GM10248 (cell line): Measurements from ENCODE around the gene CARS2.
"Not testable (repeated sequence)": the region's sequence is repeated elsewhere in the genome, so short reads cannot be mapped to it uniquely, and the experiment has no call there.

Experiments
- CTCF ChIA-PET: fragments of 300-600 bp; sonication (Branson Sonifier 250); formaldehyde crosslinking; extraction: SDS; loops from one replicate; lab custom pipeline; 2021; ENCODE audit warnings: antibody characterized with exemption; lab: Yijun Ruan, JAX
- POLR2A ChIA-PET: fragments of 350-650 bp; sonication (Branson Sonifier 250); formaldehyde crosslinking; extraction: SDS; loops from one replicate; lab custom pipeline; 2020; ENCODE audit warnings: antibody characterized with exemption; lab: Yijun Ruan, JAX
- DNase-seq: peaks from one replicate; pipeline ENCODE4 v3.0.0; 2012; ENCODE audit errors: extremely low spot score
- CTCF ChIP-seq: IDR thresholded peaks from 2 replicates; pipeline ENCODE4 v1.5.1; 2012; ENCODE audit warnings: mild to moderate bottlenecking, low read depth; ENCODE audit errors: extremely low read depth, missing control alignments, control extremely low read depth

The CARS2 gene

GRCh38 chr13:110700641-110701040, 5.3 kb downstream of the CARS2 start:
- ChIA-PET CTCF (no interaction called here), POLR2A (no interaction called here)

DNA sequence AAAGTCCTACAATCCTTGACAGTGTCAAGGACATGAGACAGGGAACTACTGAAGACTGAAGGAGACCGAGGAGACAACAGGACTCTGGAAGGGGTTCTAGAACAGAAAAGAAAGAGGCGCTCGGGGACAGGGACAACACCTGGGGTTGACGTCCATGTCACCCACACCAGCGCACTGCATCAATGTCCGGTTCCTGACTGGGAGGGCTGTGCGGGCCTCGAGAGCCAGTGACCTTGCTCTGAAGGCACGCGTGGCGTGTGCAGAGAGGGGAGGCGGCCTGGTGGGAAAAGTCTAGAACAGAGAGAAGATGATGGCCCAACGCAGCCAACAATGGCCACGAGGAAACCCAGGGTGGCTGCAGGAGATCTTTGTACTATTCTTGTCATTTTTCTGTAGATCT, 5.7 kb downstream of the CARS2 start:
- CTCF ChIA-PET = no interaction called here
- POLR2A ChIA-PET = no interaction called here
- no peak for TF ChIP-seq CTCF
- DNase-seq = no peak

More at GRCh38 chr13:110700641-110701040, 5.3 kb downstream of the CARS2 start:
- no peak for DNase-seq
- no peak for TF ChIP-seq CTCF

DNA sequence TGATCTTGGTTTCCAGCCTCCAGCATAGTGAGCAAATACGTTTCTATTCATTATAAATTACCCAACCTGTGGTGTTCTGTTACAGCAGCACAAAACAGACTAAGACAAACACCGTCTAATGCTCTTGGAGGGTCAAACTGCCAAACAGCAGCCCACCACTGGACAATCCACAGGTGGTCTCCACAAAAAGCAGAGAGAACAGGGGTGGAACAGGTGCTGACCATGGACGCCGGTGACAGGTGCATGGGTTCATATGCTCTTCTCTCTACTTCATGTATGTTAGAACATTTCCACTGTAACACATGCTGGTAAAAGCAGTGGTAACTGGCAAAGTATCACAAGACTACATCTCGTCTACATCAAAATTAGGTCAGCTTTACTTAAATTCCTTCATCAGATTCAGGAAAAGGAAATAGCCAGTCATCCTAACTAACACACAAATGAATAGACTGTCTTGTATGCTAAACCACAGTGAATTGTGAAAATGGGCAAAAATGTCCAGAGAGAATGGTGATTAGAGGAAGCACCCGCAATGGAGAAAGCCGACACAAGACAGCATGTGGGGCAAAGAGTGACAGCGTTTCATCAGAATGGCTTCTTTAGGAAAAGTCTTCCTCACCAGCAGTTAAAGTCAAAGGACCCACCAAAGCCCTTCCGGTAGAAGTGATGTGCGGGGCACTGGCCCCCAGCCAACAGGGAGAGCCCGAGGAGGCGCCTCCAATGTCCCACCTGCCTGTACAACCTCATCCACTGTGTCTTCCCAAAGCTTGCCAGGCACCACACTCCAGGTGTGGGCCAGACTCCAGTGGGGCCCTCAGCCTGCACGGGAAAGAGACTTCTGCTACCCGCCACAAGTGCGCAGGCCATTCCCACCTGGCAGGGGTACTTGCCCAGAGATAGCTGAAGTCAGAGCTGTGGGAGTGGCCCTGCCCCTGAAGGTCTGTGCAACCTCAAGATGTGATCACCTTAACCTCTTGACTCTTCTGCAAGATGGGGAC, 6.5 kb downstream of the CARS2 start:
- TF ChIP-seq CTCF = no peak
- no peak for DNase-seq
- CTCF ChIA-PET = no interaction called here
- POLR2A ChIA-PET = no interaction called here

GRCh38 chr13:110698689-110699088, 7.2 kb downstream of the CARS2 start:
- POLR2A ChIA-PET = interaction anchor here (0.7 kb wide), 1 partner anchor 17 kb away, joined by 6 read pairs; no protein-coding TSS in a partner anchor
- DNase-seq = no peak
- CTCF ChIA-PET = no interaction called here

DNA sequence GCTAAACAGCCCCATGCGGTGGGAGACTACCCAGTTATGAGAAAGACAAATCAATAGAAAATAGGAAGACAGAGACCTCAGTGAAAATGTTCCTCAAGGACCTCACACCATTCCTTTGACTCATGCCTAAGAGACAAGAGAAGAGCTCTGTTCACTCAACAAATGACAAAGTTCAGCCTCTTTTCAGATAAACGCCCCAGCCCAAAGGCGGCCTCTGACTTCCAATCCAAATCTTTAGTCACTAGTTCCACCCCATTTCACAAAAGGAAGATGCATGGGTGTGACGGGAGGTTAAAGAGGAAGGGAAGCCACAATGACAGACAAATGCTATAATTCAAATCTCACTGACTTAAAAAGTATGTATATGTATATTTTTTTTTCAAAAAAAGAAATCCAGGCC, 8.1 kb downstream of the CARS2 start:
- ChIA-PET CTCF (interaction anchor here (1.1 kb wide), 1 partner anchor 14 kb away, joined by 3 read pairs; no protein-coding TSS in a partner anchor), POLR2A (no interaction called here)
- TF ChIP-seq CTCF = no peak
- no peak for DNase-seq

More at GRCh38 chr13:110698689-110699088, 7.2 kb downstream of the CARS2 start:
- TF ChIP-seq CTCF = no peak

DNA sequence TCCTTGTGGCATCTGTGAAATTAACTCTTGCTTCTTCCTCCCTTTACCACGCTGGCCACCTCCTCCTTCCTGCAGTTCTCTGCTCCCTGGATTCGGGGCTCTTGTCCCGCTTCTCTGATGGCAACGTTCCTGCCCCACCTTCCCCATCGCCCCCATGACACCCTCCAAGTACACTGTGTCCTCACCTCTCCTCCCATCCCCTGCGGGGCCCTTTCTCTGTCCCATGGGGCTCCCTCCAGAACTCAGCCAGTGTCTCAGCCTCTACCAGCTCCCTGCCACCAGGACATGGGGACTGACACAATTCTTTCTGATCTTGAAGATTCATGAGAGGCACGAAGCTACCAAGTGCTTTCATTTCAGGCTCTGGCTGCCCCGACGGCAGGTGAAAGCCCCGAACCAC, 9.1 kb downstream of the CARS2 start:
- no peak for DNase-seq
- no peak for TF ChIP-seq CTCF
- ChIA-PET CTCF (no interaction called here), POLR2A (no interaction called here)

- CTCF ChIA-PET, POLR2A ChIA-PET, DNase-seq: not testable (repeated sequence)
Measured at GRCh38 chr13:110695774-110696173, 10.1 kb downstream of the CARS2 start.
